Measurements from ENCODE around the gene APOB.
"Not testable (repeated sequence)": the region's sequence is repeated elsewhere in the genome, so short reads cannot be mapped to it uniquely, and the experiment has no call there.

APOB gene

DNA sequence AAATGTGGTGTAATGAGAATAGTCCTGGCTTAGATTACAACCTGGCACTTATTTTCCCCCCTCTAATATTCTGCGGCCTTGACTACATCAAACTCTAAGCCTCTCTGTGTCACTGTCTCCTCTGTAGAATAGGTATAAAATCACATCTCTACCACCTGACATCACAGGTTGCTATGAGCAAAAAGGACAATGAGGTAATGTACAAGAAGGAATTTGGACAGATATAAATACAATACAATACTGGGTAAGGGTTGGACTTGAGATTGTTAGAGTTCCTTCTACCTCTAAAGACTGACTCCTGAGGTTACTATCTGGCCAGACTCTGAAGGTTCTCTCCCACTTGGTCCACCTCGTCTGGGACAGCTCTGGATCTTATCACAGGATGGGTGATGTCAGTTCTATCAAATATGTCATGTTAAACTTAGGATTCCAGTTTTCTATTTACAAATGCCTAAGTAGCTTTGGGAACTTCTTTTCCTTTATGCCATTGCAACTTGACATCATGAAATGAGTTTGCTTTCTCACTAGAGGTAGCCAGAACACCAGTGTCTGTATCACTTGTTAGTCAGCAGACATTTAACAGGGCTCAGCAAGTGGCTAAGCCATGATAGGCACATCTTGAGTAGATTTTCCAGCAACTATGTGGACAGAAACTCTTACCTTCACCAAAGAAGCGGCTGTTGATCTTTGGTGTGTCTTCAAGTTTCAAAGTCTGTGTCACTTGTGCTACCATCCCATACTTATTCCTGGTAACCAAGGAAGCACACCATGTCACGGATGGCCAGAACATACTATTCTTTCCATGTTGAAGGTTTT lies 9.5 kb downstream of the APOB start:
- DNase-seq (ENCODE audit: extremely low read depth in 1 of 2, low read depth in 1 of 2), result no peak

DNA sequence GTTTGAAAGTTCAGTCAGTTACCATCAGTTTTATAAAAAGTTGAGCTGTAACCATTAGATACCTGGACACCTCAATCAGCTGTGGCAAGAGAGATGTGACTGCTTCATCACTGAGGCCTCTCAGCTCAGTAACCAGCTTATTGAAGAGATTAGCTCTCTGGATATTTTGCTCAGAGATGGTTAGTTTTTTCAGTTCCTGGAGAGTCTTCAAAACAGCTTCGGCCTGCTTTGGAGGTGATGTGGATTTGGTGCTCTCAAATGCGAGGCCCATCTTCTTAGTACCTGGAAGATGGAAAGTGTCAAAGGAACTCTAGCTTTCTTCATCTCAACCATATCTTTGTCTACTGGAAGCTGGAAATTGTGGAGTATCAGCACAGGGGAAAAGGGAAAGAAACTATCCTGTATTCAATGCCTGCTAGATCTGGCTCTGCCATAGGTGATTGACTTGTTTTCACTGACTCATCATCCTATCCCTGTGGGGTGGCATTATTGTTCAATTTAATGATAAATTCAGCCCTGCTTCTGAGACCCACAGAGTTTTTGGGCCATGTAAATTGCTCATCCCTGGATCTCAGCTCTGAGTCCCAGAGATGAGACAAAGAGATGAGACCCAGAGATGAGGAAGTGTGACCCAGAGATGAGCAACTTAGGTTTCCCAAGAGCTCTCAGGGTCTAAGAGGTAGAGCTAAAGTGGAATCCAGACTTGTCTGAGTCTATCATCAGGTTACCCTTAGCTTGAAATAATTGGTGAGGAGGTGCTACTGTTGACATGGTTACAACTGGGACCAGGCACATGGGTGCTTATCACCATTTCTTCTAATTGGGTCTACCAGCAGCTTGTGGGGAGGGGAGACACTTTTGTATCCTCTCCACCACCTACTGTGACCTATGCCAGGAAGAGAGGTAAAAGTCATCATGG lies 10.4 kb downstream of the APOB start:
- DNase-seq (ENCODE audit: extremely low read depth in 1 of 2, low read depth in 1 of 2), result no peak

DNA sequence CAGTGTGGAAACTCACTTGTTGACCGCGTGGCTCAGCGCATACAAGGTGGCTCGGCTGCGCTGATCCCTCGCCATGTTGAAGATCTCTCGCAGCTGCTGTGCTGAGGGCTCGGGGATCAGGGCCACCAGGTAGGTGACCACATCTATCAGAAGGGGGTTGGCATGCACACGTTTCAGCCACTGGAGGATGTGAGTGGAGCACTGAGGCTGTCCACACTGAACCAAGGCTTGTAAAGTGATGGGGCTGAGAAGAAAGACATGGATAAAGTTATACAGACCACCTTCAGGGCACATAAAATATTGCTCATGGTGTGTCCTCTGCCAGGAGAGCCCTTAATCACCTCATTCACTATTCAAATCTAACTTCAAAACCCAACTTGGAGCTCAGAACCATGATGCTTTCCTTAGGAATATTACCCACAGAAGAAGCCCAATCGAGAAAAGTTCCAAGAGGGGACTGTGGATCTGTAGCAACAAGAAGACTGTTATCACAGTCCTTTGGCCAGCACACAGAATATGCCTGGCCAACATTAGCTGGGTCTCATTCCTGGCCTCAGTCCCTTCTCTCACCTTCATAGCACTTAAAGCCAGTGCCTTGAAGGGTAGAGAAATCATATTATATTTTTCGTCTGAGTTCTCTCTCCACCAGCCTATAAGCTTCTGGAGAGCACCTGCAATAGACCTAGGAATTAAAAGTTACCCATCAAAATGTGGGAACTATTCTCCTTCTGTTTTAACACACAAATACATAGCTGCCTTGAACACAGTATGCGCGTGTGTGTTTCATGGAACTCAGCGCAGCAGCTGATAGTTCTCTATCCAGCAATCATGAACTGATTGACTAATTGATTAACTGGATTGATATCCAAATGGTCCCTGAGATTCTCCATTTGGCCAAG lies 11.3 kb downstream of the APOB start:
- no peak for DNase-seq (ENCODE audit: extremely low read depth in 1 of 2, low read depth in 1 of 2)

DNA sequence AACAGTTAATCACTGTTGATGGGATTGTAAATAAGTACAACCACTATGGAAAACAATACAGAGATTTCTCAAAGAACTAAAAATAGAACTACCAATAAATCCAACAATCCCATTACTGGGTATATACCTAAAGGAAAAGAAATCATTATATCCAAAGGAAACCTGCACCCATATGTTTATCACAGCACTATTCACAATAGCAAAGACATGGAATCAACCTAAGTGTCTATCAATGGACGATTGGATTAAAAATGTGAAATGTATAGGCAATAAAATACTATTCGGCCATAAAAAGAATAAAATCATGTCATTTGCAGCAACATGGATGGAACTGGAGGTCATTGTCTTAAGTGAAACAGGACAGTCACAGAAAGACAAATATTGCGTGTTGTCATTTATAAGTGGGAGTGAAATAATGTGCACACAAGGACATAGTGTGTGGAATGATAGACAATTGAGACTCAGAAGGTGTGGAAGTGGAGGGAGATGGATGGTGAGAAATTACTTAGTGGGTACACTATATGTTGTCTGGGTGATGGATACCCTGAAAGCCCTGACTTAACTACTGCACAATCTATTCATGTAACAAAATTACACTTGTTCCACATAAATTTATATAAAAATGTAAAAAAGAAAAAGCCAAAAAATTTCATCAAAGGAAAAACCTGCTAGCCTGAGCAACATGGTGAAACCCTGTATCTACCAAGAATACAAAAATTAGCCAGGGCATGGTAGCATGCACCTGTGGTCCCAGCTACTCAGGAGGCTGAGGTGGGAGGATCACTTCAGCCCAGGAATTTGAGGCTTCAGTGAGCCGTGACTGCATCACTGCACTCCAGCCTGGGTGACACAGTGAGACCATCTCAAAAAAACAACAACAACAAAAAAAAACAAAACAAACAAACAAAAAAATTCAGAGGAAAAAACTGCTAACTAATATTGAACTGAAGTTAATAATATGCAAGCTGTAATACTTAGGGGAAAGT lies 12.6 kb downstream of the APOB start:
- DNase-seq (ENCODE audit: extremely low read depth in 1 of 2, low read depth in 1 of 2), result no peak

DNA sequence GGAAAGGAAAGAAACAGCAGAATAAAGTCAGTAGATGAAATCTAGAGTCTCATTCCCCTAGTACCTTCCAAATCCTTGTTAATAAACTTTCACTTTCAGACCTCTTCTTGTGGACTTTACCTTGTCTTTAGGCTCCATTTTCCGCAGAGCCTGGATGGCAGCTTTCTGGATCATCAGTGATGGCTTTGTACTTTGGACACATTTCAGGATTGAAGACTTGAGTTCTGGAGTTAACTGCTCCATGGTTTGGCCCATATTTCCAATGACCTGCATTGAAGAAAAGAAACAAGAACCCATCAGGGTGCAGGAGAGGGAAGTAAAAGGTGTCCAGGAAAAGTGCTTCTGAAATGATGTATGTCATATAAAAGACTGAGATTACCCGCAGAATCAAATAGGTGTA lies 14.4 kb downstream of the APOB start:
- DNase-seq (ENCODE audit: extremely low read depth in 1 of 2, low read depth in 1 of 2), result no peak

DNA sequence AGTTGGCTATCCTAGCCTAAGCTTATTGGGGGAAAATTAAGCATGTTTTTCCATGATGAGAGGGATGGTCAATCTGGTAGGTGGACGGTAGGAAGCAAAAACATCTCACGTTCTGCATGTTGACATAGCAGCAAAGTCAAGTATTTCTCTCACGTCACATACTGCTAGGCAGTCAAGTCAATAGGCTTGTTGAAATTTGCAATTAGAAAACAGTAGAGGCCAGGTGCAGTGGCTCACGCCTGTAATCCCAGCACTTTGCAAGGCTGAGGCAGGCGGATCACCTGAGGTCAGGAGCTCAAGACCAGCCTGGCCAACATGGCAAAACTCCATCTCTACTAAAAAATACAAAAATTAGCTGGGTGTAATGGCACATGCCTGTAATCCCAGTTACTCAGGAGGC lies 14.9 kb downstream of the APOB start:
- DNase-seq (ENCODE audit: extremely low read depth in 1 of 2, low read depth in 1 of 2), result not testable (repeated sequence)

DNA sequence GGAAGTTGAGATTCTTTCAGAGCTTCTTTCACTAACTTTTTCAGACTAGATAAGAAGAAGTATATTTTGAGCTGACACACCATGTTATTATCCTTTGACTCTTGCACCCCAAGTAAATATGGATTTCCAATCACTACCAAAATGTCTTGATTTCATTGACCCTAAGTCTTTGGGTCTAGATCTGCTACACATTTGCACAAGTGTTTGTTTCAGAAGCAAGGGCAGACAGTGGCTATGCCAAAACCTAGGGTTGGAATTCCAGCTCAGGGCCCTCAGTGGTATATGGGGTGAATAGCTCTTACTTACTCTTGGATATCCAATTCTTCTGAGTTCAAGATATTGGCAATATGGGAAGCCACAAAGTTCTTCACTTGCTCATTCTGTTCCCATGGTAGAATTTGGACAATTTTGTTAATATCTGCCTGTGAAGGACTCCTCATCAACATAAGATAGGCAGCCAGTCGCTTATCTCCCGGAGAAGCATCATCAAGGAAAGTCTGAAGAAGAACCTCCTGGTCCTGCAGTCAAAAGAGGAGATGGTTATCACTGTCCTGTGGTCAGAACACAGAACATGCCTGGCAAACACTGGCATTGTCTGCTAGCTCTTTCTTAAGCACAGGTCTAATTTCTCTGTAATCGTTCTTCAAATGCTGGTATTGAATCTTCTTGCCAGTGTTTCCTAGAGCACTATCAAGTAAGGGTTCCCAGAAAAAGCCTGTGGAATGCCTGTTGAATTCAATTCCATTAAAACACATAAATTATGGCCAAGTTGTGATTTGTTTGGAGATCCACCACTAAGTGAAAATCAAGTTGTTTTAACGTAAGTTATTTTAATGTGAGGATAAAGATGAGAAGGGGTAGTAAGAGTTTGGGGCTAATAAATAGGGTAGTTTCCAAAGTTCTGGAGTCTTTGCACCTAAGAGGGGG lies 15.6 kb downstream of the APOB start:
- DNase-seq (ENCODE audit: extremely low read depth in 1 of 2, low read depth in 1 of 2), result no peak

DNA sequence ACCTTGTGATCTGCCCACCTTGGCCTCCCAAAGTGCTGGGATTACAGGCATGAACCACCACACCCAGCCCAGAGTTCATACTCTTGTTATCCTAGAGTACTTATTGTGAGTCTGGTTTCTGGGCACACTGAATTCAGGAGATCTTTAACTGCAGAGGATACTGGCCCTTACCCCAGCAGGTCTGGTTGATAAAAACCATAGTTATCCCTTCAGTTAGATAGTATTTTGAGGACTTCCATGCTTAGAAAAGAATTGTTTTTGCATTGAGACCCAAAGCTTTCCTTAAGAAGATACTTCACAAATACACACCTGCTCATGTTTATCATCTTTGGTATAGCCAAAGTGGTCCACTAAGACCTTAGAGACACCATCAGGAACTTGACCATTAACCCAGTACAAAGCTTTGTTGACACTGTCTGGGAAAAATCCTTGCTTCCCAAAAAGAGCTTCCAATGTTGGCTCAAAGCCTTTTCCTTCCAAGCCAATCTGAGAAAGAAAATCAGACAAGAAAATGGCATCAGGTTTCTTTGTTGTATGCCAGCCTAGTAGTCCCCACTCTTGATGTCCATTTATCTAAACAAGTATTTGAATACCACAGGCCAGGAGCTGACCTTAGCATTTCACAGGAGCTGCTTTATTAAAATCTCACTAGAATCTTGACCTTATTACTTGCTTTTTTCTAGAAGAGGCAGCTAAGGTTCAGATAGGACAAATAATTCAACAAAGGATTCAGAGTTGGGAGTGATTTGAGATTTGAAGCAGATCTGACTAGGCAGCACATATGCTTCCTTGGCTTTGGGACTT lies 17.2 kb downstream of the APOB start:
- DNase-seq (ENCODE audit: extremely low read depth in 1 of 2, low read depth in 1 of 2), result no peak

DNA sequence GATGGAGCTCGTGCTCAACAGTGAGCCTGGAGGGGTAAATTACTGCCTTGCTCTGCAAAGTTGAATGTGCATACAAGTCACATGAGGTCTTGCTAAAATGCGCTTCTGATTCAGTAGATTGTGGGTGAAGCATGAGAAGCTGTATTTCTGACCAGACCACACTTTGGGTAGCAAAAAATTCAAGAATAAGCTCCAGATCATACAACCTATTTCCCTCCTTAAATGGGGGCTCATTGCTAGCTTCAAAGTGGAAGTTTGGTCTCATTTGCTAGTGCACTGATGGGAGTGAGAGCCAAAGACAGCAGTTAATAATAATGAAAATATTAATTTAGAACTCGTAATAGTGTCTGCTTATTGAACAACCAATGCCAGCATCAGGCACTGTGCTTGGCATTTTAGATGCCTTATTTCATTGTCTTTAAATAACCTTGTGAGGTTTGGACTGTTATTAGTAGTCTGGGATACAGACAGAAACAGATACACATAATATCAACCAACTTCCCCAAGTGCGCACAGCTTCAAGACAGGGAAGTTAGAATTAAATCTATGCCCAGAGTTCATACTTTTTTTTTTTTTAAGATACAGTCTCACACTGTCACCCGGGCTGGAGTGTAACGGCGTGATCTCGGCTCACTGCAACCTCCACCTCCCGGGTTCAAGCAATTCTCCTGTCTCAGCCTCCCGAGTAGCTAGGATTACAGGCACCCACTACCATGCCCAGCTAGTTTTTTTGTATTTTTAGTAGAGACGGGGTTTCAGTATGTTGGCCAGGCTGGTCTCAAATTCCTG lies 18.0 kb downstream of the APOB start:
- DNase-seq (ENCODE audit: extremely low read depth in 1 of 2, low read depth in 1 of 2), result no peak

DNA sequence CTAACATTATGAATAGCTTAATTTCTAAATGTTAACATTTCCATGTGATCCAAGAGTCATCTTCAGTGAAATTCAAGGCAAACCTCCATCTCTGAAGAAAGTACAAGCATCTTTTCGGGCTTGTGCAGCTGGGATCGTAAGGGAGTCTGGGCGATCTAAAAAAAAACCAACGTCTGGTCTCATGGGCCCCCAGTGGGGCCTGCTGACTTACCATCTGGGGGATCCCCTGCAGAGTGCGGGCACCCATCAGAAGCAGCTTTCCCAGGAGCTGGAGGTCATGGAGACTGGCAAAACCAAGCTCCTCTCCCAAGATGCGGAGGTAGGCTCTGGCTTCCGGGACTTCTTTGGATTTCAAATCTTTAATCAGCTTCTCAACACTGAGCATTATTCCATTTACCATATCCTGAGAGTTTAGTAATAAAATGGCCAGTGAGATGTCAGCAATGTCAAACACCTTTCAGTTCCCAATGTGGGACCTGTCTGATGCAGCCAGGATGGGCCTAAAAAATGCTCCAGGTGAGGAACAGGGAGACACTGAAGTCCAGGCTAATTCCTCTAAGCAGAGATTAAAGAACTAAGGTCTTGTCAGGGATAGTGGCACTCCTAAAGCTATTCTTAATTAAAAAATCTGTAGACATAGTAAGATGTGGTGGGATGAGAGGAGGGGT lies 19.0 kb downstream of the APOB start:
- no peak for DNase-seq (ENCODE audit: extremely low read depth in 1 of 2, low read depth in 1 of 2)

DNA sequence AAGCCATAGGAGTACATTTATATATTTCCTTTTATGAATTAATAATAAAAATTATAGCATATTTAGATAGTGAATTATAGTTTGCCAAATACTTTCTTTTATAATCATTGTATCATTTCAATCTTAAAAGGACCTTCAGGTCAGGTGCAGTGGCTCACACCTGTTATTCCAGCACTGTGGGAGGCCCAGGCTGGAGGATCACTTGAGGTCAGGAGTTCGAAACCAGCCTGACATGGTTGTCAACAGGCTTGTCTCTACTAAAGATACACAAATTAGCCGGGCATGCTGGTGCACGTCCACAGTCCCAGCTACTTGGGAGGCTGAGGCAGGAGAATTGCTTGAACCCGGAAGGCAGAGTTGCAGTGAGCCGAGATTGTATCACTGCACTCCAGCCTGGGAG lies 19.7 kb downstream of the APOB start:
- DNase-seq (ENCODE audit: extremely low read depth in 1 of 2, low read depth in 1 of 2), result no peak

DNA sequence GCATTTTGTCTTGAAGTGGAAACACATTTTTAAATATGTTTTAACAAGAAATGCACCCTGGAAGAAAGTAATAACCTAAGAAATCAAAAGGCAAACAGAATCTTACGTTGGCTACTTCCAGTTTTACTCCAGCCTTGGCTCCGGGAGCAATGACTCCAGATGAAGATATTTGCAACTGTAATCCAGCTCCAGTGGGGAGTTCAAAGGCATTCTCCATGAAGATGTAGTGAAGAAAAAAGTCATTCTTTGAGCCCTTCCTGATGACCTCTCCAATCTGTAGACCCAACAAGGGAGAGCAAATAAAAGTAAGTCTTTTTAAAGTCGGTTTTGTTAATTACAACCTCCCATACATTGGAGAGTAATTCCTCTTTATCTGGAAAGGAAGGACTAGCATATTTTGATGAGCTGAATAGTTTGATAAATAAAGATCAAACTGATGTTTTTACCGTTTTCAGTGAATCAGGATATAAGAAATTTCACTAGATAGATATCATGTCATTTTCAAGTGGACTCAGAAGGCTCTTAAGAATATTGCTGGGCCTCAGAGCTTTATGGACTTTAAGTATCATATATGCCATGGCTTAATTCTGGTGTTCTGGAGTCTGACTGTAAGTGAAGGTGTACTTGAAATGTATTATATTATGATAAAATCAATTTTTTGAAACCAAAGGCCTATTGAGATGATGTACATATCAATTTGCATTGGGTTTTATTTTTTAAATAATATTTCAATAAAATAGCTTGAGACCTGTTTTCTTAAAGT lies 20.3 kb downstream of the APOB start:
- DNase-seq (ENCODE audit: extremely low read depth in 1 of 2, low read depth in 1 of 2), result no peak

DNA sequence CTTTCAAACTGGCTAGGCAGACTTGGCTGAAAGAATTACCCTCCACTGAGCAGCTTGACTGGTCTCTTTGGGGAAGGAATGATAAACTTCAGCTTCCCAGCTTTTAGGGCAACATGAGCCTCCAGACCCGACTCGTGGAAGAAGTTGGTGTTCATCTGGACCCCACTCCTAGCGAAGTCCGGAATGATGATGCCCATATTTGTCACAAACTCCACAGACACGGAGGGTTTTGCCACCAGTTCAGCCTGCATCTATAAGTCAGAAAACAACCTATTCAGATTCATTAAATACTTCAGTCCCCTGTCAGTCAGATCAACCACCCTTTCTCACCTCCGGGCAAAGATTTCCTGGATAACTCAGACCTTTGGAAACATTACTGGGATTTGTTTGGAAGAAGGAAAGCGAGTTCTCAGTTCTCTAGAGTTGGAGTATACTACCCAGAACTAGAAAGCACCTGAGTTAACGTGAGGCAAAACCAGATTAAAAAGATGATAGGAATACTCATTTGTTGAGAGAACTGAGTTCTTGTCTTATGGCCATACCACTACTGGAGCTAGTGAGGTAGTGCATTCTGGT lies 21.0 kb downstream of the APOB start:
- no peak for DNase-seq (ENCODE audit: extremely low read depth in 1 of 2, low read depth in 1 of 2)

DNA sequence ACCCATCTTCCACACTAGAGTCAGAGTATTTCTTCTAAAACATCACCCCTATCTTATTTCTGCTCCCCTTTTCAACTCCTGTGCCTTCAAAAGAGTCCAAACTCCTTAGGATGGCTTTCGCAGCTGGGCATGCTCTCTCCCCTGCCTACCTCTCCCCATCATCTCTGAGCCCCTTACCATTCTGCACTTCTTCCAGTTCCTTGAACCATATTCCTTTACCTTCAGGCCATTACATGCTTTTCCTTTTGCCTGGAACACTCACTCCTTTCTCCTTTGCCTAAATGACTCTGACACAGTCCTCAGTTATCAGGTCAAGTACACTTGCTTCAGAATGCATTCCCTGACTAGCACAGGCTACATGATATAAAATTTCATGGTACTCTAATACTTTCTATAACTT lies 22.4 kb downstream of the APOB start:
- no peak for DNase-seq (ENCODE audit: extremely low read depth in 1 of 2, low read depth in 1 of 2)

DNA sequence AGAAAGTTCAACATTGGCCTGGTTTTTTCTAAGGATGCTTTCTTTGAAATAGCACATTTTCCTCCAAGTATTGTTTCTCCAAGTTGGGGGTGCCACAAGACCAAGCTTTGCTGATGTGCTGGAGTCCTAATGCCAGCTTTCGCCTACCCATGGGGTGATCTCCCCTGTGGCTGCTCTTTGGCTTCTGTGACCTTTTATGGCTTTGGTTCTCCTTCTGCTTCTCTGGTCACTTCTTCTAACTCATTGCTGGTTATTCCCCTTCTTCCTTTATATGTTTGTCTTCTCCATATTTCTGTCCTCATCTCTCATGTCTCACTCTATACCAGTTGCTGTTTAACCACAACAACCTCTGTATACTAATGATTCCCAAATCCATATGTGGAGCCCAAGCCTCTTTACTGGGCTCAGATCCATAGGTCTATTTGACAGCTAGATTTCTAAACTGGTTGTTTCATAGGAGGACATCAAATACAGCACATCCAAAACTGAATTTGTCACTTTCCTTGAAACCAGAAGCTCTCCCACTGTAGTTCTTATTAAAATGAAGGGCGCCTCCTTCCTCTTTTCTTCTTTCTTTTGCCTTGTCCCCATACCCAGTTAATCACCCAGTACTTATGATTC lies 23.1 kb downstream of the APOB start:
- no peak for DNase-seq (ENCODE audit: extremely low read depth in 1 of 2, low read depth in 1 of 2)

All from stimulated activated CD8-positive, alpha-beta memory T cell treated with anti-CD3 and anti-CD28 coated beads, Interleukin-7, amount 100 ng/mL, for 48 hours (primary cell).